GM18519 (cell line): ENCODE data around the gene MVK.

Experiments
- ATAC-seq: cut with Tn5 transposase; IDR thresholded peaks from one replicate; pipeline ENCODE4 v1.9.1; 2021; ENCODE audit warnings: mild to moderate bottlenecking, moderate library complexity; ENCODE audit not compliant: unreplicated experiment, low FRiP score

Gene MVK

GRCh38 chr12:109563291-109564284 lies 10.0 kb upstream of the MVK start:
- ATAC-seq, result no peak

GRCh38 chr12:109566424-109566823 lies 7.2 kb upstream of the MVK start:
- no peak for ATAC-seq

- no peak for ATAC-seq
Observed at GRCh38 chr12:109567296-109567695, 6.3 kb upstream of the MVK start.

GRCh38 chr12:109567967-109568366 lies 5.6 kb upstream of the MVK start:
- ATAC-seq, result no peak

- no peak for ATAC-seq
Observed at GRCh38 chr12:109568486-109568885, 5.1 kb upstream of the MVK start.

GRCh38 chr12:109571773-109572505 lies 1.7 kb upstream of the MVK start:
- no peak for ATAC-seq

- no peak for ATAC-seq
Observed at GRCh38 chr12:109572506-109572845, 1.1 kb upstream of the MVK start.

- no peak for ATAC-seq
Observed at GRCh38 chr12:109573914-109574244, 285 bp downstream of the MVK start.

GRCh38 chr12:109575683-109576082 lies 2.1 kb downstream of the MVK start:
- ATAC-seq, result no peak

GRCh38 chr12:109577311-109577710 lies 3.7 kb downstream of the MVK start:
- ATAC-seq, result no peak

- ATAC-seq, result no peak
Observed at GRCh38 chr12:109578330-109578927, 4.8 kb downstream of the MVK start.

GRCh38 chr12:109579639-109580038 lies 6.0 kb downstream of the MVK start:
- no peak for ATAC-seq

- no peak for ATAC-seq
Observed at GRCh38 chr12:109580272-109580671, 6.7 kb downstream of the MVK start.

GRCh38 chr12:109580684-109581333 lies 7.2 kb downstream of the MVK start:
- no peak for ATAC-seq

GRCh38 chr12:109581334-109581691 lies 7.7 kb downstream of the MVK start:
- ATAC-seq, result no peak

GRCh38 chr12:109581856-109582255 lies 8.3 kb downstream of the MVK start:
- ATAC-seq, result no peak

GRCh38 chr12:109582636-109583035 lies 9.0 kb downstream of the MVK start:
- ATAC-seq, result no peak

GRCh38 chr12:109583733-109584132 lies 10.1 kb downstream of the MVK start:
- no peak for ATAC-seq

- no peak for ATAC-seq
Observed at GRCh38 chr12:109586385-109587296, 13.0 kb downstream of the MVK start.

GRCh38 chr12:109587921-109588320 lies 14.3 kb downstream of the MVK start:
- ATAC-seq, result no peak
